HG03135 (cell line): Measurements from ENCODE around the gene ANKRD27.
"Not testable (repeated sequence)": the region's sequence is repeated elsewhere in the genome, so short reads cannot be mapped to it uniquely, and the experiment has no call there.

Source experiments
- ATAC-seq: cut with Tn5 transposase; IDR thresholded peaks from one replicate; pipeline ENCODE4 v1.9.1; 2021; ENCODE audit warnings: mild to moderate bottlenecking, moderate library complexity; ENCODE audit not compliant: unreplicated experiment

The ANKRD27 gene

DNA sequence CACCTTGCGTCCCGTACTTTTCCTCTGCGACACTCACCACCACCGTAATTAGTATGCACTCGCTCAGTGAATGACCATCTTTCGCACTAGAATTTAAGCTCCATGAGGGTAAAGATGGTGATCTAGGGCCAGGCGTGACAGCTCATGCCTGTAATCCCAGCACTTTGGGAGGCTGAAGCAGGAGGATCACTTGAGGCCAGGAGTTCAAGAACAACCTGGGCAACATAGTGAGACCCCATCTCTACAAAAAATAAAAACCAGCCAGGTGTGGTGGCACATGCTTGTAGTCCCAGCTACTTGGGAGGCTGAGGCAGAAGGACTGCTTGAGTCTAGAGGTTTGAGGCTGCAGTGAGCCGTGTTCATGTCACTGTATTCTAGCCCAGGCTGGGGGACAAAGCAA, 18.6 kb downstream of the ANKRD27 start:
- ATAC-seq: not testable (repeated sequence)

DNA sequence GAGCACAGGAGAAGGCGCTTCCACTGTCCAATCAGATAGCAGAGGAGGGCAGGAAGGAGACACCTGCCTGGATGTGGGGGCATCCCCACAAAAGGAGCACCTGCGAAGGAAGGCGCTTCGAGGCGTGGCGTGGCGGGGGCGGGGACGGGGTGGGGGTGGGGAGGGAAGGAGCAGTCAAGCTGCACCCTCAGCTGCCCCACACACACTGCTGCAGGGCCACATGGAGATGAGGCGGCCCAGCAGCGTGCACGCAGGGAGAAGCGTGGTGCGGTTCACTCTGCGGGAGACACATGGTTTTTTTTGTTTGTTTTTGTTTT, 21.4 kb downstream of the ANKRD27 start:
- ATAC-seq: no peak

DNA sequence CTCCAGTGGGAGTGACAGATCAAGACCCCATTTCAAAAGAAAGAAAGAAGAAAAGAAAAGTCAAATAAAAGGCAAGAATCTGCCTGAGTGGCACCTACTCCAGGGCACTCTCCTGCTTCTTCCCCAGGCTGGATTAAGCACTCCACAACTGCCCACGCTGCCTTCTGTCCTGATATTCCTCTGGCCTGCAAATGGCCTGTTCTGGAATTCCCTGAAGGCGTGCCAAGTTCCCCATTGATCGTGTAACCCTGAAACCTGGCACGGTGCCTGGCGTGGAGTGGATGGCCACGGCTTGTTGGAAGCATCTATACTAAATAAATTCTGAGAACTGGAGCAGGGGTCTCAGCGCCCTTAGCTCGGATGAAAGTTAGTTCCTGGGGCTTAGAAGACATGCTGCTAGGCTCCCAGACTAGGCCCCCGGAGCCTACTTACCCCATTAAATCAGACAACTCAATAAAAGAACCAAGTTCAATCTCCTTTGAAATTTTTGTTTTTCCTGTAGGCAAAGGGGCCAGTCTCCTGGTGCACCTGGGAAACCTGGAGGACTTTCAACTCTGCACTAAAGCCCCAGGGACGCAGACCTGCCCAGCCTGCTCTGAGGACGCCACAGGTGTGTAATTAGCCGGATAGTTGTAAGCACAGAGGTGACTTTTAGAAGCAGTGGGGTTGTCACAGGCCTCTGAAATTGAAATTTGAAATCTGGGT, 21.9 kb downstream of the ANKRD27 start:
- ATAC-seq: no peak

DNA sequence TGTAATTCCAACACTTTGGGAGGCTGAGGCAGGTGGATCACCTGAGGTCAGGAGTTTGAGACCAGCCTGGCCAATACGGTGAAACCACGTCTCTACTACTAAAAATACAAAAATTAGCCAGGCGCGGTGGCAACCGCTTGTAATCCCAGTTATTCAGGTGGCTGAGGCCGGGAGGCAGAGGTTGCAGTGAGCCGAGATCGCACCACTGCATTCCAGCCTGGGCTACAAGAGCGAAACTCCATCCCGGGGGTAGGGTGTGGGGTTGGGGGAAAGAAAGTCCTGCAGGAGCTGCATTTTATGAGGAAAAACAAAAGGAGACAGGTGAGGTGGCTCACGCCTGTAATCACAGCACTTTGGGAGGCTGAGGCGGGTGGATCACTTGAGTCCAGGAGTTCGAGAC, 22.6 kb downstream of the ANKRD27 start:
- ATAC-seq: not testable (repeated sequence)

DNA sequence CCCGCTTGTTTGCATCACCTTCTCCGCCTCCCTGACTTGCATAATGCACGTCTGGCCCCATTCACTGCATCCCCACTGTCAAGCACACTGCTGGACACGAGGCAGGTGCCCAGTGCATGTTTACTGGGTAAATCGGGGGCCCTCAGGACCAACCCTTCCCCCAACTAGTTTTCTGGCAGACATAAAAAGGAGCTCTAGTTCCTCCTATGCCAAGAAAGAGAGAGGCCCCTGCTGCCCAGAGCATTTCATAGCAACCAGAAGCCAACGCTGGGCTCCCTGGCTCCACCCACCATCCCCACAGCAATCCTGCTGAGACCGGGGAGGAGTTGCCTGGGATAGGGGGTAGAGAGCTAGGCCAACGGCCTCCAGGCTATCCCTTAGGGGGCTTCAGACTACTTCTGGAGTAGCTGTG, 23.2 kb downstream of the ANKRD27 start:
- no peak for ATAC-seq

DNA sequence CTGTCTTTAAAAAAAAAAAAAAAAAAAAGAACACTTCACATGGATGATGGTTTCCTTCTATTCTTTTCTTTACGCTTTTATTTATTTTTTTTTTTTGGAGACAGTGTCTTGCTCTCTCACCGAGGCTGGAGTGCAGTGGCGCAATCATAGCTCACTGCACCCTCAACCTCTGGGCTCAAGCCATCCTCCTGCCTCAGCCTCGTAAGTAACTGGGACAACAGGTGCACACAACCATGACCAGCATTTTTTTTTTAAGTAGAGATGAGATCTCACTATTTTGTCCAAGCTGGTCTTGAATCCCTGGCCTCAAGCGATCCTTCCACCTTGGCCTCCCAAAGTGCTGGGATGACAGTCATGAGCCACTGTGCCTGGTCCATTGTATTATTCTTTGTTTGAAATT, 24.3 kb downstream of the ANKRD27 start:
- ATAC-seq: no peak

DNA sequence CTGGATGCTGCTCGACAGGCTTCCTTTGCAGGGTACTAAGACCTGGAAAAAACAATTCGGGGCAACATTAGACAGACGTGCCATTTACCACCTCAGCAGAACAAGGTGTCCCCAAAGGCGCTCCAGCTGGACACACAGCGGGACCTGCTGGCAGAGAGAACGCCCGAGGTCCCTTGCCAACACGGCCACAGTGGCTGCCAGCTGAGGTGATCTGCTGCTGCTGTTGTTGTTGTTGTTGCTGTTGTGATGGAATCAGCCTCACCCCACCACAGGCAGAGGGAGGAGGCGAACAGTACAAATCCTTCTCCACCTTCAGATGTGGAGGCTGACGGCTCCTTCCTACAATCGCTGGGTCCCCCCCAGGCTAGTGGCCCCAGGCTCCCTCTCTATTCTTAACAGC, 25.2 kb downstream of the ANKRD27 start:
- no peak for ATAC-seq

DNA sequence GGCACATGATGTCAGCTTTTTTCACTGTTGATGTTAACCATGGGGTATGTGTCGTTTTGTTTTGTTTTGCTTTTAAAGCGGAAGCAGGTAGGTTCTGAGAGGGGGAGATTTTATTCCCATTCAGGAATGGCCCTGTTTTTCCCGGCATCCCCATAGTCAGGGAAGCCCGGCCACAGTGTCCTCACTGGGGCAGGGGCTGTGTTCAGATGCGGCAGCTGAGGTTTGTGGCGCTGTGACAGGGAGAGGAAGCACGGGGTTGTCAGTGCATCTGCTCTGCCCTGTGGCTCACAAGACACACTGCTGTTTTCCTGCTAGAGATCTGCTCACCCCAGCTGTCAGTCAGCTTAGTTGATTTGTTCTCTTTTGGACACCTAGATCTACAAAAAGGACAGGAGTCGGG, 27.6 kb downstream of the ANKRD27 start:
- ATAC-seq: no peak

DNA sequence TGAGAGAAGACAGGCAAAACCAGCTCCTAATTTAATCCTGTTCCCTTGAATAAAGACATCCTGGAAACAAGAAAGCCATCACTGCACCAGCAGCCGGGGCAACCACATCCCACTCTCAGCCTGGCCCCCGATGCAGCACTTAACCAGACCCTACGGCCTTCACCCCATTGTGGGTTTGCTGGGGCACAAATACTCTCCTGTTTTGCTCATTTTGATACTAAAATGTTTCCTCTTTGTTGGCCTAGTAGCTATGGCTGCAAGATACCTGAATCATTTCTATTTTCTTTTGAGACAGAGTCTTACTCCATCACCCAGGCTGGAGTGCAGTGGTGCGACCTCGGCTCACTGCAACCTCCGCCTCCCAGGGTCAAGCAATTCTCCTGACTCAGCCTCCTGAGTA, 28.4 kb downstream of the ANKRD27 start:
- ATAC-seq: no peak

DNA sequence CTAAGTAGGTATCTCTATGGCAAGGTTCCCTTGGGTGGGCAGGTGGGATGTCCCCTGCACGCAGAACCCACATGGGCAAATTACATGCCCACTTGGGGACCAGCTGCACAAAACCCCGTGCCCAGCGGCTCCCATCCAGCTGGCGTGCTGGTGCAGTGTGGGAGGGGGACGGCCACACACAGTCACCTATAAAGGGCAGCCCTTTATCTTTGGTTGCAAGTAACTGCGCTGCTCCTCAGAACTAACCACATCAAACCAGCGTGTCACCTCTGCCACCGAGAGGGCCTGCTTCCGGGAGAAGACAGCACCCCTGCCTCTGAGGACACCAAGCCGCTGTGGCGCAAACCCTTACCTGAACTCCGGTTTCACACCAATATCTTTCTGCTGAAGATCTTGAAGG, 32.2 kb downstream of the ANKRD27 start:
- no peak for ATAC-seq

DNA sequence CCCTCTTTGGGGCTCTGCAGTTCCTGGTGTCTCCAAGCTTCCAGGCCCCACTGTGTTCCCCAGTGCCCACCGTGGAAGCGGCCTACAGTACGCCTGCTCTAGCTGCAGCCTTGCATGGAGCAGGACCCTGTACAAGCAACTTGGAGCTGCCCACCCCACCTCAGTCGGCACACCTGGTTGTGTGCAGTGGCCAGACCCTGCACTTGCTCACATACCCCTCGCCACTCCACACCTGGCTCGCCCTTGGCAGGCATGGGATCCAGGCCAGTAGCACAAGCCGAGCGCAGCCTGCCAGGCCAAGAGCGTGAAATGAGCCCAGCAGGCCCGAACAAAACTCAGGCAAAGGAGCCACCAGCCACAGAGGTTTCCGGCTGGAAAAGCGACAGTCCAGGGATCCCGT, 36.4 kb downstream of the ANKRD27 start:
- ATAC-seq: no peak

DNA sequence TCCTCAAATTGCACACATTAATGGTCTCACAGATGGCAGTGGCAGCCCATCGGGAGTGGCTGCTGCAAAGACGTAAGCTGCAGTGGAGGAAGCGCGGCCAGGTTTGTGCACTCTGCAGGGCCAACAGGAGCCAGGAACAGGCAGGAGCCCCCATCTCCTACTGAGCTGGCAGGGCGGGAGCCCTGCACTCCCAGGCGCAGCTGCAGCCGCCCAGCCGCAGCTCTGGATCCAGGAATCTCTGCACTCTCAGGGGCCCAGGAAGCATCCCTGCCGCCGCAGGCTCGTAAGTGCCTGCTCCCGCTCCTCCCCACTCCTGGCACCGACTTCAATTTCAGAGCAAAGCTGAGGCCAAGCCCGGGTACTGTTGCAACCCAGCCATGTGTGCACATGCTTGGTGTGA, 37.5 kb downstream of the ANKRD27 start:
- no peak for ATAC-seq

DNA sequence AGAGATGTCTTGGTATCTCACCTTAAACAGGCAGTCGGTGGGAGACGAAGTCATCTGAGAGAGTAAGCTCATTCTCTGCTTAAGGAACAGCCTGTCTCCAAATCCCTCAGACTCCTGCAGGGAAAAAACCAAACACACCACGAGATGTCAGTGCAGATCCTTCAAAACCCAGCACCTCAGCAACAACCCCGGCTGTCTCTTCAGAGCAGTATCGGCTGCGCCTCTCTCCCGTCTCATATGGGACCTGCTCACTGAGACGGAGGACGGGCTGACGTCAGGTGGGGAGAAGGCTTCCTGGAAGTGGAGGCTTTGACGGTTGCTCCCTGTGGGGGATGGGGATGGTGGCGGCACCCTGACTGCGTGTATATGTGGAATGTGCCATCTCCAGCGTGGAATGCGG, 43.6 kb downstream of the ANKRD27 start:
- no peak for ATAC-seq

DNA sequence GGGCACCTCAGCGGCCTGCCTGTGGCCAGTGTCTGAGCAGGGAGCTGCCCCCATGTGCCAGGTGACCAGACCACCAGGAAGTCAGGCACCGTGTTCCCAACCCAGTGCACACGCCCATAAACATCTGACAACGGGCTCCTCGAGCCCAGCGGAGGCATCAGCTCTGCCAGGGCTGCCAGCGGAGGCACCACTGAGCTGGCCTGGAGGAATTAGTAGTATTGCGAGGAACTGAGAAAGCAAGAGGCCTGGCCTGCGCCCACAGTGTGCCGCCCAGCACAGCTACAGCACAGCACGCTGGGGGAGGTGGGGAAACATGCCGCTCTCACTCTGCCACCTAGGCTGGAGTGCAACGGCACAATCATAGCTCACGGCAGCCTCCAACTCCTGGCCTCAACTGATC, 44.6 kb downstream of the ANKRD27 start:
- ATAC-seq: no peak

DNA sequence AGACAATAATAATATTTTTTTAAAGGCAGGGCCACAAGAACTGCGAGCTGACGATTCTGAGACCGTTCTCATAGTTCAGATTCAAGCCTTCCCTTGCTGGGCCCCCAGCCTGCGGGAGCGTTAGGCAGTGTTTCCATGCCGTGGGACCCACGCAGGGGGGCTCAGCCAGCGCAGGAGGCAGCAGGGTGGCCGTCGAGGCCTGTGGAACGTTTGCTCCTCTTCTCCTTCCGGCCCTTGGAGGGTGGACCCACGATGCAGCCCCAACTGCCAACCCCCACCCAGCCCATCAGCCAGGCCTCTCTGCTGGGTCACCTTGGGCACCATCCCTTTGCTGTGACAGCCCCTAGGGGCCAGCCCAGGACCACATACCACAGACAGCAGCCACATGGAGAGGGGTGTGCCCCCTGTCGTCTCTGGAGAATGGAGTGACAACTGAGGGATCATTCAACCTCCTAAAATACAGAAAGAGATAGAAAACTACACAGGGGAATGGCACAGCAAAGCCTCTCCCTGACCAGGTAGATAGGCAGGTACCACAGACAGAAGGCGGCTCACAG, 47.2 kb downstream of the ANKRD27 start:
- ATAC-seq: no peak

DNA sequence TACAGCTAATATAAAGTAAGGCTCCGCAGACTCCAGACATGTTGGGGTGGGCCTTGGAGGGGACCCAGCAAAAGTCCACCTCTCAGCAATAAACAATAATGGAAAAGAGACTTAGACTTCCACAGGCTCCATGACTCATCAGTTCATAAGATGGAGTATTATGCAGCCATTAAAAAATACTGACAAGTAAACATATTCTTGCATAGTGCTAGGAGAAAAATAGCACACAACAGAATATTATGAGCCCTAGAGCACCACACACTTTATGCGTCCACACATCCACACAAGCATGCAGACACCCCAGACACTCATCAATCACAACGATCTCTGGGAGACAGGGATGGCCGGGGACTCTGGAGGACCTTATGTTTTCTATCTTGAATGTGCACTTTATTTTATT, 48.0 kb downstream of the ANKRD27 start:
- ATAC-seq: no peak

DNA sequence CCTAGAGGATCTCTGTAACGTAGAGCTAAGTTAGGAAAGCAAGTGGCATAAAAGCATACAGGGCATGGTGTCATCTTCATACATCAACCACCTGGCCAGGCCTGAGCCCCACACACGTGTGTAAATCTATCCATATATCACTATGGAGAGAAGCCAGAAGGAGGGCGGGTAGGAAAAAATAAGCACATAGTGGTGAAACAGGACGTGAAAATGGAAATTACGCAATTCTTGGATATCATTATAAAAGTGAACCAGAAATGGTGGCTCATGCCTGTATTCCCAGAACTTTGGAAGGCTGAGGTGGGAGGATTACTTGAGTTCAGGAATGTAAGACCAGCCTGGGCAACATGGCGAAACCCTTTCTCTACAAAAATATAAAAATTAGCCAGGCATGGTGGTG, 50.6 kb downstream of the ANKRD27 start:
- no peak for ATAC-seq

DNA sequence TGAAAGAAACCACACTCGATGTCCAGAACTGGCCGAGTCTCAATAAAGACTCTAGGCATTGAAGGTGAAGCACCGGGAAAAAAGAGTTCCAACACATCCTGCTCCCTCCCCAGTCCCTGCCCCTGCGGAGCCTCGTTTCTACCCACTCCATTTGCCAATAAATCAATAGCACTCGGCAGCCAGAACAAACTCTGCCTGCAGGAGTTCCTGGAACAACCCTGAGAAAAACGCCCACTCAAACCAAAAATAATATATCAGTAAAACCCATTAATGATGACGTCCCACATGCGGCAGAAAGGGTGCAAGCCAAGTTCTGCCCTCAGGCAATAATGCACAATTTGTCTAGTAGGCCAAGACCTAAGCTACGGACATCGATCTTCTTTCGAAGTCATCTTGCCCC, 53.0 kb downstream of the ANKRD27 start:
- no peak for ATAC-seq

DNA sequence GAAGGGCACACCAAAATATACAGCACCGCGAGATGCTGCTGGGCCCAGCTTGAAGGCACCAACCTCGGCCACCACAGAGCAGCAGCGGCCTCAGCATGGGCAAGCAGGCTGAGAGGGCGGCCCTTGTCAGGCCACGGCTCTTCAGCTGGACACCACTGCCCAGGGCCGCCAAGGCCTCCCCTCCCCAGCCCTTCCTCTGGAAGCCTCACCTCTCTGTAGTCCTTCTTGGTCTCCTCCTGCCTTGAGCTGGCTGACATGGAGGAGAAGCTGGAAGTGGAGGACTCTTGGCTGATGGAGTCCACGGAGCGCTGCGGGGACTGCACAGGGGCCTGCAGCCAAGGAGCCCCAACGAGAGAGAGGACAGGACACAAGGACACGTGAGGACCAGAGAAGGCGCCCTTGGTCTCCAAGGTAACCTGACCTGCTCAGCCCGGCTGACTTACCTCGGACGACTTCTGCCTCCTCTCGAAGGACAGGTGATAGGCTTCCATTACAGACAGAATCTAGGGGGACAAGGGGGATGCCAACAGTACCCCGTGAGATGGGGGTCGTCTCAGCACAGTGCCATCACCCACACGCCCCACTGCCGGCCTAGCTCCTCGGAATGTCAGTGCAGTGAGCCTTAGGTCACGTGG, 55.8 kb downstream of the ANKRD27 start:
- no peak for ATAC-seq

DNA sequence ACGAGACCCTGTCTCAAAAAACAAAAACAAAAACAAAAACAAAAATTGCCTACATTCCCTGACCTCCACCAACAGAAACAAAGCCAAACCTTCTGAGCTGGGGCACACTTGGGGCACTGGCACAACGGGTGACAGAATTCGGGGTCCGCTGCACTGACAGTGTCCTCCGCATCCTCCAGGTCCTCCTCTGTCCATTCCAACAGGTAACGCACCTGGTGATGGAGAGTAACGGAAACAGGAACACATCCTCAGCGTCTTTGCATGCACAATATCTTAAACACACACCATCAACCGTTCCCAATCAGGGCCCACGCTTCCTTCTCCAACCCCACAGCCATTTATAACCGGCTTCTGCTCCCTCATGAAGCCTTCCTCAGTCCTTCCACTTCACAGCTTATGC, 59.4 kb downstream of the ANKRD27 start:
- no peak for ATAC-seq

DNA sequence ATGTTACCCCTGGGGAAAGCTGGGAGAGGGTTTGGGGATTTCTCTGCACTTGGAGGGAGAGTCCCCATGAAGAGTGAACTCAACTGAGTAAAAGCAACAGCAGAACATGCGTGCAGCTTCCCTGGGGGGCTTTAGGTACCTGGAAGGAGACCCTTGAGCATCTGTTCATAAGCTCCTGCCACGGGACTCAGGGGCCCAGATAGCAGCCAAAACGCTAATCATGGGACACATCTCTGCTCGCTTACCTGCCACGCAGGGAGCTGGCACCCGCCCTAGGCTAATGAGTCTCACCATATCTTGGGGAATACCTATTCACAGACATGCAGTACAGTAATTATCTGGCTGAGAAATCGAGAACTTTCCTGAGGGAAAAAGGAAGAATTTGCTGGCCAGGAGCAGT, 60.1 kb downstream of the ANKRD27 start:
- no peak for ATAC-seq

DNA sequence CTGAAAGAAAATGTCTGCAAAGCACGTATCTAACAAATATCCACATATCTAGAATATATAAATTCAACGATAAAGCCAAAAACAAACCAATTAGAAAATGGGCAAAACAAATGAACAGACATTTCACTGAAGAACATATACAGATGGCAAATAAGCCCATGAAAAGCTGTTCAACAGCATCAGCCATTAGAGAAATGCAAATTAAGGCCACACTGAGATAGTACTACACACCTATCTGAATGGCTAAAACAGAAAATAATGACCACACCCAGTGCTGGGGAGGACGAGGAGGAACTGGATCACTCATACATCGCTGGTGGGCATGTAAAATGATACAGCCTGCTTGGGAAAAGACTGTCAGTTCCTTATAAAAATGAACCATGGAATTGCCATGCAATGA, 62.0 kb downstream of the ANKRD27 start:
- no peak for ATAC-seq

DNA sequence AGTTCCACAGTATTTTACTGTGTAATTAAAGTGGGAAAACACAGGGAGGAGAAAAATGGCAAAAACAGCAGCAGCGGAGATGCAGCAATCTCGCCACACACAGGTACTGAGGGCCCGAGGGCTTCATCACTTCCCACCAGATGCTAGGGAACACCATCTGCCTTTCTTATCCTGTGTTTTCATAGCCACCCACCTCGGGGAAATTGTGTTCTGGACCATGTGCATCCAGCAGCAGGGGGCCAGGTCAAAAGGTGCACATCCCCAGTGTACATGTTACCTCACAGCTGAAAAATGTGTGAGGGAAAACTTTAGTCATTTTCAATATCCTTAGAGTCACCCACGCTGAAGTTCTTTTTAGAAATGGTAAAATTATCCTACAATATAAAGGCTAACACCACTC, 63.8 kb downstream of the ANKRD27 start:
- no peak for ATAC-seq
